ENCODE data around the gene XRCC3. TPM values are rescaled to one million over a fixed set of nuclear protein-coding genes. Genes with fewer than 3 reads are reported as not detected.

Gene XRCC3
- total and polyA plus RNA-seq, 2 experiments from 2014 or later, result 20.4 to 72.9 TPM

- DNase-seq (ENCODE audit: low spot score) (no peak), ATAC-seq (no peak)
- no peaks in the 10 kb centered on the region for H3K4me1 ChIP-seq (ENCODE audit: insufficient read depth)
- Mint-ChIP-seq H3K27me3 (ENCODE audit: insufficient read depth, low read depth, poor library complexity) (peaks cover 10% of the 10 kb centered on the region), H3K27ac (no peak overlapping the region), H3K9me3 (no peaks in the 10 kb centered on the region), H3K4me1 (peaks cover 3% of the 10 kb centered on the region; the same call in 2 of the 3 replicates), H3K36me3 (ENCODE audit: low read depth) (peaks cover 57% of the 10 kb centered on the region), H3K4me3 (no peak overlapping the region)
- H3K36me3 ChIP-seq (ENCODE audit: insufficient read depth), result peaks cover 55% of the 10 kb centered on the region
- H3K79me2 ChIP-seq (replicated peaks; ENCODE audit: insufficient read depth), result peaks cover 40% of the 10 kb centered on the region
- H2AFZ ChIP-seq, result no peak overlapping the region
- H3F3A ChIP-seq (replicated peaks; ENCODE audit: low read depth), result peaks cover 9% of the 10 kb centered on the region; the same call in 1 of the 2 replicates
- peaks cover 36% of the 10 kb centered on the region for H4K20me1 ChIP-seq (replicated peaks; ENCODE audit: insufficient read depth)
- no peak overlapping the region for H3K4me2 ChIP-seq
- no peaks in the 10 kb centered on the region for H3K27me3 ChIP-seq (ENCODE audit: insufficient read depth)
- H3K27ac ChIP-seq (ENCODE audit: low read depth), result no peak overlapping the region
- TF ChIP-seq CTCF (conservative IDR thresholded peaks at IDR 0.05; ENCODE audit: low read depth in 2 of 2) (no peak), EZH2phosphoT487 (IDR thresholded peaks at IDR 0.05; ENCODE audit: unreplicated experiment) (no peak), NANOG (IDR thresholded peaks at IDR 0.05; ENCODE audit: borderline replicate concordance) (no peak), ZNF462 (CRISPR knock-in tag; IDR thresholded peaks at IDR 0.05) (no peak), REST (IDR thresholded peaks at IDR 0.05; ENCODE audit: unreplicated experiment) (no peak), JUNB (IDR thresholded peaks at IDR 0.05; ENCODE audit: unreplicated experiment) (no peak), ZNF331 (CRISPR knock-in tag; IDR thresholded peaks at IDR 0.05; ENCODE audit: low read depth) (no peak)
- no peaks in the 10 kb centered on the region for H3K9me2 ChIP-seq (ENCODE audit: insufficient read depth)
- H3K4me3 ChIP-seq, result no peak overlapping the region
Observed at GRCh38 chr14:103684871-103685270, 30.4 kb downstream of the XRCC3 start.

All from GM23338 (cell line).